Progenitor cell of endocrine pancreas (in vitro differentiated cells): ENCODE results near the gene C3orf70. TPM values are rescaled to one million over a fixed set of nuclear protein-coding genes. Genes with fewer than 3 reads are reported as not detected.

Source experiments
- DNase-seq: peaks from one replicate; pipeline ENCODE4 v3.0.0; 2021; ENCODE audit warnings: low spot score; ENCODE audit not compliant: unreplicated experiment
- H3K27ac Mint-ChIP-seq: 2 replicates; pipeline ENCODE4 v1.8.0; 2021; ENCODE audit warnings: mild to moderate bottlenecking, moderate library complexity, mixed read lengths
- H3K27me3 Mint-ChIP-seq: 2 replicates; pipeline ENCODE4 v1.8.0; 2021; ENCODE audit warnings: mixed read lengths
- H3K36me3 Mint-ChIP-seq: 2 replicates; pipeline ENCODE4 v1.8.0; 2022; ENCODE audit warnings: mixed read lengths; ENCODE audit not compliant: insufficient read depth
- H3K4me1 Mint-ChIP-seq: 2 replicates; pipeline ENCODE4 v1.8.0; 2021; ENCODE audit warnings: low read depth, mixed read lengths
- H3K4me3 Mint-ChIP-seq: 2 replicates; pipeline ENCODE4 v1.8.0; 2021; ENCODE audit warnings: low read depth, mild to moderate bottlenecking, moderate library complexity, mixed read lengths
- H3K9me3 Mint-ChIP-seq: 2 replicates; pipeline ENCODE4 v1.8.0; 2021; ENCODE audit warnings: low read depth, mixed read lengths
- total RNA-seq: library from RNA; stranded (reverse); gene quantifications from 2 replicates; pipeline ENCODE4 v1.2.1, GENCODE V29; 2021
- TF ChIP-seq, protein P1 (sequence below): fragments of 200-600 bp; sonication (generic); IDR thresholded peaks from one replicate; pipeline ENCODE4 v1.5.0; 2021; ENCODE audit warnings: antibody characterized with exemption, mild to moderate bottlenecking; ENCODE audit not compliant: unreplicated experiment

The C3orf70 gene
- total RNA-seq, 1 donor from 2014 or later: 5.8 TPM

DNA sequence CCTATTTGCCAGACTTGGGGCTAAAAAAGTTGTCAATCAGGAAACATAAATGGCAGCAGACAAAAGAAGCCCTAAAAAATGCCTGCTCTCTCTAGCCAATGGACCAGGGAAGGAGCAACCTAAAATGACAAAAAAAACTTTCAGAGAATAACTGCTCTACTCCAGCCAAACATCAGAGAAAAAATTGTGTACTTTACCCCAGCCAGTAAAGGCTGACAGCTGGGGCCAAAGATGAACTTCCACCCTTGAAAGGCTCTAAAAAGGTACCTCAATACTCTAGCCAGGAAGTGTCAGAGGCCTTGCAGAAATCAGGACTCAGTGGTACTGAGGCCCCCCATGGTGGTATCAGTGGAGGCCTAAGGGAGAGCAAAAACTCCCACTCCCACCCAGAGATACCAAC is 18.4 kb downstream of the C3orf70 start:
- H3K27me3 Mint-ChIP-seq: no peaks in the 10 kb centered on the region
- TF ChIP-seq, protein P1, sequence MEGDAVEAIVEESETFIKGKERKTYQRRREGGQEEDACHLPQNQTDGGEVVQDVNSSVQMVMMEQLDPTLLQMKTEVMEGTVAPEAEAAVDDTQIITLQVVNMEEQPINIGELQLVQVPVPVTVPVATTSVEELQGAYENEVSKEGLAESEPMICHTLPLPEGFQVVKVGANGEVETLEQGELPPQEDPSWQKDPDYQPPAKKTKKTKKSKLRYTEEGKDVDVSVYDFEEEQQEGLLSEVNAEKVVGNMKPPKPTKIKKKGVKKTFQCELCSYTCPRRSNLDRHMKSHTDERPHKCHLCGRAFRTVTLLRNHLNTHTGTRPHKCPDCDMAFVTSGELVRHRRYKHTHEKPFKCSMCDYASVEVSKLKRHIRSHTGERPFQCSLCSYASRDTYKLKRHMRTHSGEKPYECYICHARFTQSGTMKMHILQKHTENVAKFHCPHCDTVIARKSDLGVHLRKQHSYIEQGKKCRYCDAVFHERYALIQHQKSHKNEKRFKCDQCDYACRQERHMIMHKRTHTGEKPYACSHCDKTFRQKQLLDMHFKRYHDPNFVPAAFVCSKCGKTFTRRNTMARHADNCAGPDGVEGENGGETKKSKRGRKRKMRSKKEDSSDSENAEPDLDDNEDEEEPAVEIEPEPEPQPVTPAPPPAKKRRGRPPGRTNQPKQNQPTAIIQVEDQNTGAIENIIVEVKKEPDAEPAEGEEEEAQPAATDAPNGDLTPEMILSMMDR: no peak
- no peak overlapping the region for H3K27ac Mint-ChIP-seq
- peaks cover 3% of the 10 kb centered on the region for H3K36me3 Mint-ChIP-seq
- peaks cover 4% of the 10 kb centered on the region for H3K9me3 Mint-ChIP-seq
- H3K4me1 Mint-ChIP-seq: peaks cover 10% of the 10 kb centered on the region
- no peak overlapping the region for H3K4me3 Mint-ChIP-seq
- no peak for DNase-seq

DNA sequence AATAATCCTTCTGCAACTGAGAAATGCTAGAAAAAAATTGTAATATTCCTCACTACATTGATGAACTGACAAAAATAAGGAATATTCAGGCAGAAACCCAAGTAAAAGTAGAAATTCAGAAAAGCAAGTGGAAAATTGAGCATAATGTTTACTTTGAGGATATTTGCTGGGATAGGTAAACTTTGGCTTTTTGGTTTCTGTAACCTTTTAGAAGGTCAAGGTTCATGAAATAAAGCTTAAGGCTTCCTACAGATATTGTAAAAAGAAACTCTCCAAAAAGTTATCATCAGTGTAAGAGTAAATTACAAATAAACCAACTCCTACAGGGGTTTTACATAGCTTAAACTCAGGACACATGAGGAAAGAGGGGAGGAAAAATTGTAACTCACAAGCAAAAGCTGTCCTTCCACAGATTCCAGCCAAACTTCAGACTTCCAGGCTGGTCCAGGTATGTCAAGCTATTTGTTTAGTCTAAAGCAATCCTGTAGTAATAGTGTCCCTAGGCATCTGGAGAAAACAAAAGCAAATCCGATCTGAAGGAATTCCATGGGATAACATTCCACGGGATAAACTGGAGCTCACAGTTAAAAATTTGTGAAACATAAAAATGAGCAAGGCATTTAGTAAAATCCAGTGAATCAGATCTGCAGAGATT is 21.1 kb downstream of the C3orf70 start:
- Mint-ChIP-seq H3K27me3 (no peaks in the 10 kb centered on the region), H3K36me3 (no peaks in the 10 kb centered on the region), H3K4me1 (peaks cover 2% of the 10 kb centered on the region), H3K27ac (no peak overlapping the region), H3K4me3 (no peak overlapping the region), H3K9me3 (no peaks in the 10 kb centered on the region)
- DNase-seq: no peak
- TF ChIP-seq, protein P1: no peak

DNA sequence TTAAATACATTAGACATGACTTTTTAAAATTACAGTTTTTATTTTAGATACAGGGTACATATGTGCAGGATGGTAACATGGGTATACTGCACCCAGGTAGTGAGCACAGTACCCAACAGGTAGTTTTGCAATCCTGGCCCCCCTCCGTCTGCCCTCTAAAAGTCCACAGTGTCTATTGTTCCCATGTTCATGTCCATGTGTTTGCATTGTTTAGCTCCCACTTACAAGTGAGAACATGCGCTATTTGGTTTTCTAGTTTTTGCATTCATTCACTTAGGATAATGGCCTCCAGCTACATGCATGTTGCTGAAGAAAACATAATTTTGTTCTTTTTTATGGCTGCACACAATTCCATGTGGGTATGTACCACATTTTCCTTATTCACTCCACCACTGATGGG is 23.8 kb downstream of the C3orf70 start:
- Mint-ChIP-seq H3K36me3 (no peaks in the 10 kb centered on the region), H3K4me3 (no peak overlapping the region)

DNA sequence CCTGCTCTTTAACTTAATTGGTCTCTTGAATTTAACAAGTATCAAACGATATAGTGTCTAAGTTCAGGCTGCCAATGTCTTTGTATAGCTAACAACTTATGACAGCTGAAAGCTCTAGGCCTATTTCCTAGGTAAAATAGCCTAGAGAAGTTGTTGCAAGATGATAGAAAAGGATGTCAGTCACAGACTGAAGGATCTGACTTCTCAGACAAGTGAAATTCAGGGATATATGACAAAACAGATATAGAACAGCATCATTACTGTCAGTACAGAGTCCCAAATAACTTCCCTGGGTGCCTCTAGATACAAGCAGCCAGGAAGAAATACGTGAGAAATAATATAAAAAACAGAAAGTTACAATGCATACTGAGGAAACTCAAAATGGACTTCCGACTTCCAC is 26.7 kb downstream of the C3orf70 start:
- no peak overlapping the region for H3K27ac Mint-ChIP-seq
- no peaks in the 10 kb centered on the region for H3K27me3 Mint-ChIP-seq
- H3K9me3 Mint-ChIP-seq: no peaks in the 10 kb centered on the region
- no peak overlapping the region for H3K4me3 Mint-ChIP-seq
- TF ChIP-seq, protein P1: no peak
- H3K4me1 Mint-ChIP-seq: no peaks in the 10 kb centered on the region
- no peaks in the 10 kb centered on the region for H3K36me3 Mint-ChIP-seq
- no peak for DNase-seq

More for the DNA sequence above, 23.8 kb downstream of the C3orf70 start:
- Mint-ChIP-seq H3K4me1 (peaks cover 2% of the 10 kb centered on the region), H3K27ac (no peak overlapping the region), H3K27me3 (no peaks in the 10 kb centered on the region), H3K9me3 (no peaks in the 10 kb centered on the region)
- no peak for DNase-seq
- TF ChIP-seq, protein P1: no peak

DNA sequence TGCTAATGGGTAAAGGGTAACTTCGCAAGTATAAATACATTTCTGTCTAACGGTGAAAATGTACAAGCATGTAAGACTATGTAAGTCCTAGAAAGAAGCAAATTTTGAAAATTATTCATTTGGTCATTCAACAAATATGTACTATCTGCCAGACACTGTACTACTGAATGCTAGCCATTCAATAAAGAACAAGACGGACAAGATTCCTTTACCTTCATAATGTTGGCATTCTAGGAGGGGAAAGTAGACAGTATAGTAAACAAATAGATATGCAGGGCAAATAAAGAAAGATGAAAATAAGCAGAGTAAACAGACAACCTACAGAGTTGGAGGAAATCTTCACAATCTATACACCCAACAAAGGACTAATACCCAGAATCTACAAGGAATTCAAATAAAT is 32.7 kb downstream of the C3orf70 start:
- no peak for DNase-seq
- H3K36me3 Mint-ChIP-seq: peaks cover 3% of the 10 kb centered on the region
- H3K27ac Mint-ChIP-seq: no peak overlapping the region
- H3K4me3 Mint-ChIP-seq: no peak overlapping the region
- H3K9me3 Mint-ChIP-seq: peaks cover 13% of the 10 kb centered on the region
- no peaks in the 10 kb centered on the region for H3K4me1 Mint-ChIP-seq
- no peaks in the 10 kb centered on the region for H3K27me3 Mint-ChIP-seq
- TF ChIP-seq, protein P1: no peak
